GM19351 (cell line): ENCODE results near the gene CDH4.
"Not testable (repeated sequence)": the region's sequence is repeated elsewhere in the genome, so short reads cannot be mapped to it uniquely, and the experiment has no call there.

ENCODE experiments used
- ATAC-seq: cut with Tn5 transposase; IDR thresholded peaks from one replicate; pipeline ENCODE4 v1.9.1; 2021; ENCODE audit warnings: mild to moderate bottlenecking, moderate library complexity; ENCODE audit not compliant: unreplicated experiment

Gene CDH4

GRCh38 chr20:61845233-61845671, 593.2 kb downstream of the CDH4 start:
- no peak for ATAC-seq

GRCh38 chr20:61846074-61846473, 594.0 kb downstream of the CDH4 start:
- ATAC-seq: no peak

- no peak for ATAC-seq
Measured at GRCh38 chr20:61846741-61847419, 594.8 kb downstream of the CDH4 start.

GRCh38 chr20:61847420-61847748, 595.3 kb downstream of the CDH4 start:
- no peak for ATAC-seq

- no peak for ATAC-seq
Measured at GRCh38 chr20:61847986-61848385, 595.9 kb downstream of the CDH4 start.

GRCh38 chr20:61848851-61849250, 596.8 kb downstream of the CDH4 start:
- no peak for ATAC-seq

- ATAC-seq: no peak
Measured at GRCh38 chr20:61849376-61849775, 597.3 kb downstream of the CDH4 start.

GRCh38 chr20:61849822-61850221, 597.8 kb downstream of the CDH4 start:
- ATAC-seq: no peak

GRCh38 chr20:61850457-61850856, 598.4 kb downstream of the CDH4 start:
- no peak for ATAC-seq

GRCh38 chr20:61850926-61851900, 599.2 kb downstream of the CDH4 start:
- no peak for ATAC-seq

GRCh38 chr20:61852268-61853072, 600.4 kb downstream of the CDH4 start:
- no peak for ATAC-seq

GRCh38 chr20:61853073-61854005, 601.3 kb downstream of the CDH4 start:
- no peak for ATAC-seq

- not testable (repeated sequence) for ATAC-seq
Measured at GRCh38 chr20:61854538-61854937, 602.5 kb downstream of the CDH4 start.

- no peak for ATAC-seq
Measured at GRCh38 chr20:61855286-61855685, 603.2 kb downstream of the CDH4 start.

- ATAC-seq: no peak
Measured at GRCh38 chr20:61856626-61857413, 604.8 kb downstream of the CDH4 start.

GRCh38 chr20:61857414-61857775, 605.3 kb downstream of the CDH4 start:
- ATAC-seq: no peak

GRCh38 chr20:61857884-61858283, 605.8 kb downstream of the CDH4 start:
- no peak for ATAC-seq

- ATAC-seq: no peak
Measured at GRCh38 chr20:61859767-61860166, 607.7 kb downstream of the CDH4 start.

GRCh38 chr20:61860260-61860987, 608.4 kb downstream of the CDH4 start:
- no peak for ATAC-seq
